PC-3 (cell line): ENCODE results near the gene LOX.

Source experiments
- EZH2 ChIP-seq: fragments of 300-600 bp; sonication (generic); IDR thresholded peaks from one replicate; pipeline ENCODE4 v1.6.1; 2017; ENCODE audit warnings: antibody characterized with exemption, mild to moderate bottlenecking, low read length; ENCODE audit not compliant: unreplicated experiment
- TF ChIP-seq, protein P1 (sequence below): fragments of 300-600 bp; sonication (generic); conservative IDR thresholded peaks from 2 replicates; pipeline ENCODE4 v1.5.1; 2017; ENCODE audit warnings: antibody characterized with exemption, low read depth, mild to moderate bottlenecking, low read length

DNA sequence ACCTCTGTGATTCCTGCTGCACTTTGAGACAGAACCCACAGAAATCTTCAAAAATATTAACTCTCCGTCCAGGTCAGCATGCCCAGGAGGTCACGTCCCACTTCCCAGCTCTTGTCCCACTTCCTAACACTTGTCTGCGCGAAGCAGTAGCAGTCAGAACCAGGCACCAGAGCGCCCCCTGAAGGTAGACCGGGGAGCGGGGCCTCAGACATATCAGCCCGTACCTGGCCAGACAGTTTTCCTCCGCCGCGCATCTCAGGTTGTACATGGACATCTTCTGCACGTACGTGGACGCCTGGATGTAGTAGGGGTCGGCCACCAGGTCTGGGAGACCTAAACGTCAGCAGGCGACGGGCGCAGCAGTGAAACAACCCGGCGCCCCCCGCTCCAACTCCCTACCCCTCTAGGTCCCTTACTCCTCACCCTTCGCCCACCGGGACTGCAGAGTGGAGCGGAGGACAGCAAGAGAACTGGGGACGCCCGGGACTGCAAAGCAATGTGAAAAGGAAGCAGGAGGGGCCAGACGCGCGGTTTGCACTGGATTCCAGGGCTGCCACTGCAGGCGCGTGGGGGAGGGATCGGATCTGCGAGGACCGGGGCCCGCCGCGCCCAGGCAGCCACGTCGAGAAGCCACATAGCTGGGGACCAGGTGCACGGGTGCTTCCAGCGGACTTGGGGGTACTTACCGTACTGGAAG is 1.2 kb downstream of the LOX start:
- TF ChIP-seq EZH2: no peak
- TF ChIP-seq, protein P1, sequence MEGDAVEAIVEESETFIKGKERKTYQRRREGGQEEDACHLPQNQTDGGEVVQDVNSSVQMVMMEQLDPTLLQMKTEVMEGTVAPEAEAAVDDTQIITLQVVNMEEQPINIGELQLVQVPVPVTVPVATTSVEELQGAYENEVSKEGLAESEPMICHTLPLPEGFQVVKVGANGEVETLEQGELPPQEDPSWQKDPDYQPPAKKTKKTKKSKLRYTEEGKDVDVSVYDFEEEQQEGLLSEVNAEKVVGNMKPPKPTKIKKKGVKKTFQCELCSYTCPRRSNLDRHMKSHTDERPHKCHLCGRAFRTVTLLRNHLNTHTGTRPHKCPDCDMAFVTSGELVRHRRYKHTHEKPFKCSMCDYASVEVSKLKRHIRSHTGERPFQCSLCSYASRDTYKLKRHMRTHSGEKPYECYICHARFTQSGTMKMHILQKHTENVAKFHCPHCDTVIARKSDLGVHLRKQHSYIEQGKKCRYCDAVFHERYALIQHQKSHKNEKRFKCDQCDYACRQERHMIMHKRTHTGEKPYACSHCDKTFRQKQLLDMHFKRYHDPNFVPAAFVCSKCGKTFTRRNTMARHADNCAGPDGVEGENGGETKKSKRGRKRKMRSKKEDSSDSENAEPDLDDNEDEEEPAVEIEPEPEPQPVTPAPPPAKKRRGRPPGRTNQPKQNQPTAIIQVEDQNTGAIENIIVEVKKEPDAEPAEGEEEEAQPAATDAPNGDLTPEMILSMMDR: peak; percentile 72
